ENCODE results near the gene NAALADL2.

The NAALADL2 gene

GRCh38 chr3:175176556-175176955, 317.4 kb downstream of the NAALADL2 start:
- Histone ChIP-seq H3K4me1 (ENCODE audit: low read depth, poor library complexity, severe bottlenecking) (no peaks in the 10 kb centered on the region), H2AFZ (ENCODE audit: low read depth) (no peak overlapping the region), H3K9ac (no peak overlapping the region), H3K36me3 (ENCODE audit: insufficient read depth) (no peaks in the 10 kb centered on the region), H3K79me2 (ENCODE audit: insufficient read depth, low read depth) (no peaks in the 10 kb centered on the region), H3K27ac (no peak overlapping the region), H3K27me3 (ENCODE audit: insufficient read depth, low read depth) (no peaks in the 10 kb centered on the region), H3K4me3 (IDR thresholded peaks at IDR 0.05; ENCODE audit: insufficient read depth, low read depth, low read length) (no peak overlapping the region), H3K4me2 (no peak overlapping the region), H4K20me1 (ENCODE audit: insufficient read depth) (no peaks in the 10 kb centered on the region)
- TF ChIP-seq CTCF (conservative IDR thresholded peaks at IDR 0.05; ENCODE audit: low read depth, low read length): no peak

- Histone ChIP-seq H3K27me3 (ENCODE audit: insufficient read depth, low read depth) (no peaks in the 10 kb centered on the region), H3K36me3 (ENCODE audit: insufficient read depth) (no peaks in the 10 kb centered on the region), H3K9ac (no peak overlapping the region), H3K4me2 (no peak overlapping the region), H2AFZ (ENCODE audit: low read depth) (no peak overlapping the region), H3K27ac (no peak overlapping the region), H3K4me1 (ENCODE audit: low read depth, poor library complexity, severe bottlenecking) (no peaks in the 10 kb centered on the region), H3K4me3 (IDR thresholded peaks at IDR 0.05; ENCODE audit: insufficient read depth, low read depth, low read length) (no peak overlapping the region), H3K79me2 (ENCODE audit: insufficient read depth, low read depth) (no peaks in the 10 kb centered on the region), H4K20me1 (ENCODE audit: insufficient read depth) (no peaks in the 10 kb centered on the region)
- no peak for TF ChIP-seq CTCF (conservative IDR thresholded peaks at IDR 0.05; ENCODE audit: low read depth, low read length)
Observed at GRCh38 chr3:175179055-175179454, 319.9 kb downstream of the NAALADL2 start.

GRCh38 chr3:175184392-175184791, 325.3 kb downstream of the NAALADL2 start:
- Histone ChIP-seq H4K20me1 (ENCODE audit: insufficient read depth) (no peaks in the 10 kb centered on the region), H3K9ac (no peak overlapping the region), H3K4me1 (ENCODE audit: low read depth, poor library complexity, severe bottlenecking) (no peaks in the 10 kb centered on the region), H3K36me3 (ENCODE audit: insufficient read depth) (no peaks in the 10 kb centered on the region), H3K27ac (no peak overlapping the region), H2AFZ (ENCODE audit: low read depth) (no peak overlapping the region), H3K79me2 (ENCODE audit: insufficient read depth, low read depth) (no peaks in the 10 kb centered on the region), H3K27me3 (ENCODE audit: insufficient read depth, low read depth) (no peaks in the 10 kb centered on the region), H3K4me2 (no peak overlapping the region), H3K4me3 (IDR thresholded peaks at IDR 0.05; ENCODE audit: insufficient read depth, low read depth, low read length) (no peak overlapping the region)
- no peak for TF ChIP-seq CTCF (conservative IDR thresholded peaks at IDR 0.05; ENCODE audit: low read depth, low read length)

- TF ChIP-seq CTCF (conservative IDR thresholded peaks at IDR 0.05; ENCODE audit: low read depth, low read length): no peak
- no peak overlapping the region for H3K4me2 ChIP-seq
- H3K9ac ChIP-seq: no peak overlapping the region
- H3K4me3 ChIP-seq (IDR thresholded peaks at IDR 0.05; ENCODE audit: insufficient read depth, low read depth, low read length): no peak overlapping the region
- no peak overlapping the region for H2AFZ ChIP-seq (ENCODE audit: low read depth)
- H3K4me1 ChIP-seq (ENCODE audit: low read depth, poor library complexity, severe bottlenecking): no peaks in the 10 kb centered on the region
- no peak overlapping the region for H3K27ac ChIP-seq
- no peaks in the 10 kb centered on the region for H3K36me3 ChIP-seq (ENCODE audit: insufficient read depth)
- no peaks in the 10 kb centered on the region for H4K20me1 ChIP-seq (ENCODE audit: insufficient read depth)
- H3K27me3 ChIP-seq (ENCODE audit: insufficient read depth, low read depth): no peaks in the 10 kb centered on the region
- H3K79me2 ChIP-seq (ENCODE audit: insufficient read depth, low read depth): no peaks in the 10 kb centered on the region
Observed at GRCh38 chr3:175185903-175186302, 326.8 kb downstream of the NAALADL2 start.
